Hepatocyte (in vitro differentiated cells): ENCODE data around the gene NINJ2. TPM values are rescaled to one million over a fixed set of nuclear protein-coding genes. Genes with fewer than 3 reads are reported as not detected.

Experiments used
- DNase-seq: peaks from one replicate; pipeline ENCODE4 v3.0.0-alpha.2; 2016; ENCODE audit warnings: low spot score
- H2AFZ ChIP-seq: fragments of 200-600 bp; sonication (generic); 2 replicates; pipeline ENCODE4 v1.6.0; 2016; ENCODE audit warnings: antibody characterized with exemption, mild to moderate bottlenecking
- H3K27ac ChIP-seq: fragments of 200-600 bp; sonication (generic); 2 replicates; pipeline ENCODE4 v1.5.1; 2016; ENCODE audit warnings: mild to moderate bottlenecking
- H3K27me3 ChIP-seq: fragments of 200-600 bp; sonication (generic); 2 replicates; pipeline ENCODE4 v1.6.1; 2016
- H3K36me3 ChIP-seq: fragments of 200-600 bp; sonication (generic); replicated peaks from 2 replicates; pipeline ENCODE4 v1.5.1; 2016; ENCODE audit warnings: low read depth; ENCODE audit not compliant: insufficient read depth
- H3K4me1 ChIP-seq: fragments of 200-600 bp; sonication (generic); 2 replicates; pipeline ENCODE4 v1.5.1; 2016; ENCODE audit warnings: mild to moderate bottlenecking, moderate library complexity; ENCODE audit not compliant: insufficient read depth
- H3K4me2 ChIP-seq: fragments of 200-600 bp; sonication (generic); 2 replicates; pipeline ENCODE4 v1.6.0; 2016
- H3K4me3 ChIP-seq: fragments of 200-600 bp; sonication (generic); 2 replicates; pipeline ENCODE4 v1.5.1; 2016; ENCODE audit warnings: mild to moderate bottlenecking
- H3K79me2 ChIP-seq: fragments of 200-600 bp; sonication (generic); 2 replicates; pipeline ENCODE4 v1.6.0; 2017; ENCODE audit warnings: mild to moderate bottlenecking
- H3K9me2 ChIP-seq: fragments of 200-600 bp; sonication (generic); replicated peaks from 2 replicates; pipeline ENCODE4 v1.6.0; 2017; ENCODE audit warnings: mild to moderate bottlenecking; ENCODE audit not compliant: insufficient read depth
- H3K9me3 ChIP-seq: fragments of 200-600 bp; sonication (generic); 2 replicates; pipeline ENCODE4 v1.5.1; 2016; ENCODE audit warnings: low read depth, mild to moderate bottlenecking
- H4K20me1 ChIP-seq: fragments of 200-600 bp; sonication (generic); 2 replicates; pipeline ENCODE4 v1.6.0; 2016; ENCODE audit warnings: mild to moderate bottlenecking; ENCODE audit not compliant: insufficient read depth, poor library complexity, severe bottlenecking
- EZH2 ChIP-seq: fragments of 200-600 bp; sonication (generic); IDR thresholded peaks from 2 replicates; pipeline ENCODE4 v1.6.1; 2016; ENCODE audit warnings: antibody characterized with exemption, mild to moderate bottlenecking, borderline replicate concordance
- EZH2phosphoT487 ChIP-seq: fragments of 200-600 bp; sonication (generic); IDR thresholded peaks from one replicate; pipeline ENCODE4 v1.6.1; 2018; ENCODE audit warnings: antibody characterized with exemption, mild to moderate bottlenecking, low read depth, moderate library complexity; ENCODE audit not compliant: unreplicated experiment, severe bottlenecking
- WGBS: methylation state at CpG from one replicate; pipeline ENCODE4 v1.1.6; 2016; ENCODE audit warnings: low lambda C conversion rate; ENCODE audit errors: missing lambda C conversion rate; 5-methylcytosine and 5-hydroxymethylcytosine counted together
- polyA plus RNA-seq: library from polyadenylated mRNA; unstranded; fragments of >200 nt; fragmentation: Nextera tagmentation; extraction: Ambion mirVana; gene quantifications from 2 replicates; pipeline ENCODE4 v1.2.1, GENCODE V29; 2016
- total RNA-seq: library from RNA; depleted of rRNA; stranded (reverse); fragments of >200 nt; gene quantifications from 2 replicates; pipeline ENCODE4 v1.2.3, GENCODE V29; 2014
- TF ChIP-seq, protein P1 (sequence below): fragments of 200-600 bp; sonication (generic); IDR thresholded peaks from 2 replicates; pipeline ENCODE4 v1.5.1; 2016; ENCODE audit warnings: antibody characterized with exemption, mild to moderate bottlenecking; ENCODE audit not compliant: poor library complexity

The NINJ2 gene
- total and polyA plus RNA-seq, 2 experiments from 2014 or later, result 0.70 to 2.1 TPM

- WGBS, result 91% methylated on average over 11 of the region's 12 CpGs
- H3K27ac ChIP-seq, result no peak overlapping the region
- no peaks in the 10 kb centered on the region for H3K27me3 ChIP-seq
- no peaks in the 10 kb centered on the region for H3K4me1 ChIP-seq
- no peaks in the 10 kb centered on the region for H3K9me3 ChIP-seq
- no peaks in the 10 kb centered on the region for H3K36me3 ChIP-seq
- H4K20me1 ChIP-seq, result no peaks in the 10 kb centered on the region
- no peak overlapping the region for H3K4me2 ChIP-seq
- H2AFZ ChIP-seq, result no peak overlapping the region
- no peaks in the 10 kb centered on the region for H3K79me2 ChIP-seq
- no peak overlapping the region for H3K4me3 ChIP-seq
- no peaks in the 10 kb centered on the region for H3K9me2 ChIP-seq
- no peak for DNase-seq
- TF ChIP-seq, protein P1, sequence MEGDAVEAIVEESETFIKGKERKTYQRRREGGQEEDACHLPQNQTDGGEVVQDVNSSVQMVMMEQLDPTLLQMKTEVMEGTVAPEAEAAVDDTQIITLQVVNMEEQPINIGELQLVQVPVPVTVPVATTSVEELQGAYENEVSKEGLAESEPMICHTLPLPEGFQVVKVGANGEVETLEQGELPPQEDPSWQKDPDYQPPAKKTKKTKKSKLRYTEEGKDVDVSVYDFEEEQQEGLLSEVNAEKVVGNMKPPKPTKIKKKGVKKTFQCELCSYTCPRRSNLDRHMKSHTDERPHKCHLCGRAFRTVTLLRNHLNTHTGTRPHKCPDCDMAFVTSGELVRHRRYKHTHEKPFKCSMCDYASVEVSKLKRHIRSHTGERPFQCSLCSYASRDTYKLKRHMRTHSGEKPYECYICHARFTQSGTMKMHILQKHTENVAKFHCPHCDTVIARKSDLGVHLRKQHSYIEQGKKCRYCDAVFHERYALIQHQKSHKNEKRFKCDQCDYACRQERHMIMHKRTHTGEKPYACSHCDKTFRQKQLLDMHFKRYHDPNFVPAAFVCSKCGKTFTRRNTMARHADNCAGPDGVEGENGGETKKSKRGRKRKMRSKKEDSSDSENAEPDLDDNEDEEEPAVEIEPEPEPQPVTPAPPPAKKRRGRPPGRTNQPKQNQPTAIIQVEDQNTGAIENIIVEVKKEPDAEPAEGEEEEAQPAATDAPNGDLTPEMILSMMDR, result no peak
- no peak for TF ChIP-seq EZH2phosphoT487
- TF ChIP-seq EZH2, result no peak
These were observed 100.6 kb downstream of the NINJ2 start for GRCh38 chr12:562634-563033.

DNA sequence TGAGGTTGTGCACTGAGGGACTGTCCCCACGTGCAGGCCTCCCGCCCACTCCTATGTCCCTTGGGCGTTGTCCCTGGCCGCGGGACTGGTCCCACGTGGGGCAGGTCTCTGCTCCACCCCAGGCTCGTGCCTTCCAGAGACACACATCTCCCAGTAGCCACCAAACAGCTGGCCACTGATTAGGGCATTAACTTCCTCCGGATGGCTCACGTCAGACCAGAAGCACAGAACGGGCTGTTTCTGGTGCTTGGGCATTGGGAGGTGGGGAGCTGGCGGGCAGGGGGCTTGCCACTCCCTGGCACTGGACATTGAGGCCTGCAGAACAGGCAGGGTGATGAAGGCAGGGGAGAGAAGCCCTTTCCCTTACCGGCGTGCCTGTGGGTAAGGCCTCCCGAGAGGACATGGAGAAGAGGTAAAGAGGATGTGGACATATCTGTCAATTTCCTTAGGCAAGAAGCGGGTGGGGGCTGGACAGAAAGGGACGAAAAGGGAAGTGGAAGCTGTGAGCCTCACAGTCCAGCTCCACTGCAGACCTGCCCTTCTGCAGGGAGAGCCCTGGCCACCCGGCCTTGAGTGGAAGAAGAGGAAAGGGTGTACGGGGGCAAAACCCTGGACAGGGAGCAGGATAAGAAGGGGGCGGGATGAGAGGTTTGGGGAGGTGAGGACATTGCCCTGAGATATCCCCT, 101.2 kb downstream of the NINJ2 start:
- Histone ChIP-seq H3K27me3 (no peaks in the 10 kb centered on the region), H3K27ac (no peak overlapping the region), H3K4me1 (no peaks in the 10 kb centered on the region), H3K4me3 (no peak overlapping the region), H3K4me2 (no peak overlapping the region), H4K20me1 (no peaks in the 10 kb centered on the region), H3K79me2 (no peaks in the 10 kb centered on the region), H3K9me3 (no peaks in the 10 kb centered on the region), H3K36me3 (no peaks in the 10 kb centered on the region), H3K9me2 (no peaks in the 10 kb centered on the region), H2AFZ (no peak overlapping the region)
- 89% methylated on average over 19 of the region's 19 CpGs for WGBS
- no peak for DNase-seq
- TF ChIP-seq EZH2, result no peak
- TF ChIP-seq, protein P1, result no peak
- TF ChIP-seq EZH2phosphoT487, result no peak

DNA sequence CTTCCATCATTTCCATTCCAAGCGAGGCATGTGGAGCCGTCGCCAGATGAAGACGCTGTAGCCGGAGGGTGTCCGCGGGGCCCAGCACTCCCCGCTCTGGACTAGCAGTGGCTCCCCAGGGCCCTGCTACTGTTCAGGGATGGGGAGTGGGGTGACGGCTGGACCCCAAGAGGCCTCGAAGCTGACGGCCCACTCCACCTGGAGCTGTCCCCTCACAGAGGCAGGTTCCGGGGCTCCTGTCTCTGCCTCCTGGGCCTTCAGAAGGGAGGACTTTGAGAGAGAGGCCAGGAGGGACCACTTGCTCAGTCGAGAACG, 101.9 kb downstream of the NINJ2 start:
- H3K9me2 ChIP-seq, result no peaks in the 10 kb centered on the region
- H3K27me3 ChIP-seq, result no peaks in the 10 kb centered on the region
- H3K4me2 ChIP-seq, result no peak overlapping the region
- no peaks in the 10 kb centered on the region for H3K79me2 ChIP-seq
- TF ChIP-seq EZH2 (no peak), EZH2phosphoT487 (no peak)
- TF ChIP-seq, protein P1, result no peak
- no peaks in the 10 kb centered on the region for H3K4me1 ChIP-seq
- H4K20me1 ChIP-seq, result no peaks in the 10 kb centered on the region
- WGBS, result 96% methylated on average over 14 of the region's 14 CpGs
- no peaks in the 10 kb centered on the region for H3K9me3 ChIP-seq
- no peak for DNase-seq
- H3K27ac ChIP-seq, result no peak overlapping the region
- H3K4me3 ChIP-seq, result no peak overlapping the region
- no peak overlapping the region for H2AFZ ChIP-seq
- H3K36me3 ChIP-seq, result no peaks in the 10 kb centered on the region
